ENCODE results near the gene ADGRB2. TPM values are rescaled to one million over a fixed set of nuclear protein-coding genes. Genes with fewer than 3 reads are reported as not detected.
A peak's percentile ranks its signal among the peaks of the same experiment; 100 is the strongest.

ADGRB2 gene
- total RNA-seq, 1 experiment from 2014 or later: 3.4 TPM

DNA sequence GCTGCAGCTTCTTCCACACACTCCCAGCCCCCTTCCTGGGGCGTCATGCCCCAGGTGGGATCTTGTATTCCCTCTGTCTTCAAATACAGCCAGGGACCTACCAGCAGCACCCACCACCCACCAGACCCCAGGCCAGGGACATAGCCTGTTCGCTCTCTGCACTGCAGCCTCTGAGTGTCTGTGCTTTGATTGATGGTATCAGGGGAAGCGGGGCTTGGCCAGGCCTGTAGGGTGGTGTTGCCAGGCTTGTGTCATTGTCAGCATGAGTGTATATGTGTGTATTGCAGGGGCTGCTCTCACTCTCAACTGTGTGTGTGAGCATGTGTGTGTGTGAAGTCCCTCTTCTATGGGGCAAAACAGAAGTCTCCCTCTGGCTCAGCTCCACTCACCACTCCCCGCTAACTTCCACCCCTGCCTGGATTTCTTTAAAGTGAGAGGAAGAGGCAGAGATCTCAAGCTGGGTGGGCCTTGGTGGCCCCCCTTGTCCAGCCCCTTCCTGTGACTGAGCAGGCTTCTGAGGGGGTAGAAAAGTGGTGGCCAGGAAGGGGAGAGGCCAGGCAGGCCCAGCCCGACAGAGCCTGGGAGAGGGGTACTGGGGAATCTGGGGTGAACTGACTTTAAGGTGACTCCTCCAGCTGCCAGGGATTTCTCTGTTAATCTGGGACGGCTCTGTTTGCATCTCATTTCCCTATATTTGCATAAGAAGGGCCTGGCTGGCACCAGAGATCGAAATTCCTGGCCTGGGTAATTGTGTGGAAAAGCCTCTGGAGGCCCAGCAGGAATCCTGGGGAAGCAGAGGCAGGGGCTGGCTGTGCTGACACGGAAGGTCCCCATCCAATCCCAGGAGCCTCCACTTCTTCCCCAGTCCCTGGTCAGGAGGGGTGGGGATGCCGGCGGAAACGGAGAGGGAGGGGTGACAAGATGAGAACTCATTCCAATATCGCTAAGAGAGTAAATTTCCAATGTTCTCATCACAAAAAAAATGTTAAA lies 18.6 kb upstream of the ADGRB2 start:
- DNase-seq (ENCODE audit: low read depth): no peak

DNA sequence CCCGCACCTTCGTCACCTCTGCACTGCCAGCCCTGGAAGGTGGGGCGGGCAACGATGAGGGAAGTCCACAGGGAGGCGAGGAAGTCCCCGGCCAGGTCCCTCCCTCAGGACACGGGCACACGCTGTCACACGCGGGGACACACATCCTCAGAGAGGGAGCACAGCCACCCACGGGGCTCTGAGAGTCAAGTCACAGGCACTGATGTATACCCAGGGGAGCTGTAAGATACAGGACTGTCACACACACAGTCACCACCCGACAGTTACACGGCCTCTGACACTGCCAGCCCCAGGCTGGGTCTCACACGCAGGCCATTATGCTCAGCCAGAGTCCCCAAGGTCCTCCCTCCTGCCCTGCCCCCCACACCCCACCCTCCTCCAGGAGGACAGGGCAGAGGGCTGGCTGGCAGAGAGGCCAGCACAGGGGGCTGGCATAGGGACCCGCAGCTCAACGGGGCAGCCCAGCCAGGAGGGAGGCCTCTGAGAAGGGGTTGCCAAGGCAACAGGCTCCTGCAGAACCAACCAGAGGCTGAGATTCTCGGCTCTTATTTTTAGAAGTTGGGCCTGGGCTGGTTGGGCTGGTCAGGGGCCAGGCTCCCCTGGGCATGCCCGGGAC lies 17.7 kb upstream of the ADGRB2 start:
- DNase-seq (ENCODE audit: low read depth): no peak

DNA sequence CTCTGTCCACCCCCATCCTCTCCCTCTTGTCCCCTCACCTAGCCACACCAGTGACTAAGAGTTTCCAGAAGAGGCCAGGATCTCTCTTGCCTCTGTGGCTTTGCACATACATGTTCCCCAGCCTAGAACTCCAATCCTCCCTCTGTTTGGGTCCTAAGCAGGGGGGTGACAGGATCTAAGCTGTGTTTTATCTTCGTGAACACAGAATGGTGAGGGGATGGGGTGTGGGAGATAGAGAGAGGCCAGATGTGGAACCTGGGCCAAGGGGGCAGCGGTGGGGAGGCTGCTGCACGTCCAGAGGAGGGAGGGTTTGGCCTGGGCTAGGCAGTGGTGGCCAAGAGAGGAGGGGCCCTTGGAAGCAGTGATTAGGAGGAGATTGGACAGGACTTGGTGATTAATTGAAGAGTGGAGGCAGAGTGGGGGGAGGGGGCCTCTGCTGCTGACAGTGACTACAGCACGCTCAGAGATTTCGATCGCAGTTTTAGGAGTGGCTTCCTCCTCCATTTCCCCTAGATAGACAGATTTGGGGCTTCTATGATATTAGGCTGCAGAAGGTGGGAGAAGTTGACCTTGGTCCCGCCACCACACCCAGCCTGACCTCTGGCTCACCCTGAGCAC lies 17.1 kb upstream of the ADGRB2 start:
- no peak for DNase-seq (ENCODE audit: low read depth)

DNA sequence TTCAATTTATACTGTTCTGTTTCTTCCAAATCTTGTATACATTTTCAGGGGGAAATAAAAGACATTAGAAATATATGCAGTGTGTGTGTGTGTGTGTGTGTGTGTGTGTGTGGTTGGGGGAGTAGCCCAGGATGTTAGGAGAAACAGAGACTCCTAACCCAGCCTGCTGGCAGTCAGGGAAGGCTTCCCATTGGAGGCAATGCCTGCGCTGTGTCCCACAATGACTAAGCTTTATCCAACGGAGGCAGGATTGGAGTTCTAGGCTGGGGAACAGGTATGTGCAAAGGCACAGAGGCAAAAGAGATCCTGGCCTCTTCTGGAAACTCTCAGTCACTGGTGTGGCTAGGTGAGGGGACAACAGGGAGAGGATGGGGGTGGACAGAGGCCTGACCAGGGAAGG lies 16.5 kb upstream of the ADGRB2 start:
- DNase-seq (ENCODE audit: low read depth): no peak

DNA sequence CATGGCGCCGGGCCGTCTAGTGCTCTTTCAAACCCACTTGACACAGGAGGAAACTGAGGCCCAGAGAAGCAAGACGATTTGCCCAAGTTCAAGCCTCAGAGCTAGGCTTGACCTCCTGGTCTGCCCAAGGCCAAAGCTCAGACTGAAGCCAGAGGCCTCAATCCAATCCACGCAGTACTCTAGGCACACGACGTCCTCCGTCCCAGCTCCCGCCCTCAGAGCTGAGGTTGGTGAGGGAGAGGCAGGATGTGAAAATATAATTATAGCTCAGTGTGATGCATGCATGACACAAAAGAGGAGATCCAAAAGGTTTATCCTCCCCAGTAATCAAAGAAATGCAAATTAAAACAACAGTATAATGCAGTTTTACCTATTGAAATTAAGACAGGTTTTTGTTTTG lies 15.5 kb upstream of the ADGRB2 start:
- no peak for DNase-seq (ENCODE audit: low read depth)

DNA sequence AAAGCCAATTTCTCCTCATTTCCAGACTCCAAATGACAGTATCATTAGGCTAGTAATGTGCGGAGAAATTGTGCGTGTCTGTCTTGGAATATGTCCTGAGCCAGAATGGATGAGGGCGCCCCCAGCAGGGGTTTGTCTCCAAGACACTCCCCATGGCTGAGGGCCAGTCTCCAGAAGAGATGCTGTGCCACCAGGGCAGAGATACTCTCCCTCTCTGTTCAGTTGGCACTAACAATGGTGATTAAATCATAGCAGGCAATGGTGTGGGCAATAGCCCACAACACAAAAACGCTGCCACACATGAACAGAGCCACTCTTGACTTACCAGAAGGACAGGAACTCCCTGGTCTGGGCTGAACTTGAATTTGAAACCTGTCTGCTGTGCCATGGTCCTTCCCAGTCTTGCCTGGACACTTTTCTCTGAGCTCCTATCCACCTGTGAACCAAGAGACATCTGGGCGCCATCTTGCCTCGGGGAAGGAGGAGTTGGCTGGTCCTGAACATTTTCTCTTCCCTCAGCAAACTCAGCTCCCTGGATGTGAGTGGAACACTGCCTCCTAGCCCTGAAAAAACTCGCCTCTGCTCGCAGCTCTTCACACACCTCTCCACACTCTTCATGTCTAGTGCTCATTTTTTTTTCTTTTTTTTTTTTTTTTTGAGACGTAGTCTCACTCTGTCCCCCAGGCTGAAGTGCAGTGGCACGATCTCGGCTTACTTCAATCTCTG lies 14.8 kb upstream of the ADGRB2 start:
- no peak for DNase-seq (ENCODE audit: low read depth)

DNA sequence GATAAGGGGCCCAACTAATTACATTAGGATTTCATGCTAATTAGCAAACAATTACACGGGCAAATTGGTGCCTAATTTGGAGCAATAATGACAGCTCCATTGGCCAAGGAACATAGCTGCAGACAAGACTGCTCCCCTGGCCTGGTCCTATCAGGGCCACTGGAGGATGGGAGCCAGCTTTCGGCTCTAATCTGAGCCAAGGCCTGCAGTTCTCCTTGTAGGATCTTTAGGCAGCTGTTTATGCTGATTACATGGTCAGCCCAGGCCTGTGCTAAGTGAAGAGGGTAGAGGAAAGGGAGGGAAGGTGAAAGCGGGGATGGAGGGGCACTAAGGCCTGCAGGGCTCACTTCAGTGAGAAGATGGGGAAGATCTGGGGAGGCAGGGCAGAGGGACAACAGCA lies 12.4 kb upstream of the ADGRB2 start:
- DNase-seq (ENCODE audit: low read depth): no peak

DNA sequence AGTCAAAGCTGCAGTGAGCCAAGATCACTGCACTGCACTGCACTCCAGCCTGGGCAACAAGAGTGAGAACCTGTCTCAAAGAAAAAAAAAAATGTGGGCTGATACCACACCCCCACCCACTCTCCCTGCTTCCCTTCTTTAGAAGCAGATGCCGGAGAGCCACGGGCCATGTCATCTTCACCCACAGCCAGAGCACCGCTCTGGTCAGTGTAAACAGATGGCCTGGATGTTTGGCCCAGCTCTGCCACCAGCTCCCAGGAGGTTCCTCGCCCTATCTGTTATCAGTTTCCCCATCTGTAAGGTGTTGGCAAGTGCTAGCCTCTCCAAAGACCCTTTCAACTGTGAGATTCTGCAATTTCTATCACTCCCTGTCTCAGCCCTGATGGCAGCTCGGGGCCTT lies 11.9 kb upstream of the ADGRB2 start:
- DNase-seq (ENCODE audit: low read depth): no peak

DNA sequence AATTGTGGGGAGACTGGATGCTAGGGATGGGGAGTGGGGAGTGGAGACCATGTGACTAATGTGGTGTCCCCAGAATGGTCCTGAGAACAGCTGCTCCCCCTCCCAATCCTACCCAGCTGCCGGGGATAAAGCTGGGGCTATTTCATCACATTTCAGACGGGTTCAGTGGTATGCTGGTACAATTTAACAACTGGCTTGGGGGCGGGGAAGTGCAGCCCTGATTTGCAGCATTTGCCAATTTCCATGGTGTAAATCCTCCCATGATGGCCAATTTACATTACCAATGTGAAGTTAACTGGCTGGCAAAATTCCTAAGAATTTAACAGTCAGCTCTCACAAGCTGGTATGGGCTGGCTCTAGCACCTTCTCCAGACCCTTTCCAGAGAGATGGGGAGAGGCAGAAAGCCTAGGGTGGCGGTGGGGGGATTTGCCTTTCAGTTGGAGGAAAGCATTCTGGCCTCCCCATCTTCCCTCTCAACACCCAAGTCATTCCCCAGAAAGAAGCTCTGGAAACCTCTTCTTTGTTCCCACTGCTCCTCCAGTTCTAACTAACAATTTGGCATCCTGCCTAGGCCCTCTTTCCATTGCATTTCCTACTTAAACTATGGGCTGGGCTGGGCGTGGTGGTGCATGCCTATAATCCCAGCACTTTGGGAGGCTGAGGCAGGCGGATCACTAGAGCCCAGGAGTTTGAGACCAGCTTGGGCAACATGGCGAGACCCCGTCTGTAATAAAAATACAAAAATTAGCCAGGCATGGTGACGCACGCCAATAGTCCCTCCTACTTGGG lies 11.3 kb upstream of the ADGRB2 start:
- DNase-seq (ENCODE audit: low read depth): no peak

DNA sequence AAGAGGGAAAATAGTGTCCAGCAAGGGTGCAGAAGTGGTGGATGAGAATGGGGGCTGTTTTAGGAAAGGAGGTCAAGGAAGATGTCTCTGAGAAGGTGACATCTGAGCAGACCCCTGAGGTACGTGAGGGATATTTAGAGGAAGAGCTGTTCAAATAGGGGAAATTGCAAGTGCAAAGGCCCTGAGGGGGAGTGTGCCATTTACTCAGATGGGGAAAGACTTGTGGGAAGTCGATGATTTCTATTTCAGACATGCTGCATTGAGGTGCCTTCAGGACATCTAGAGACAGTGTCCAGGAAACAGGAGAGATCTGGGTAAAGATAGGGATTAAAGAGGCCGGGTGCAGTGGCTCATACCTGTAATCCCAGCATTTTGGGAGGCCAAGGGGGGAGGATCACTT lies 10.4 kb upstream of the ADGRB2 start:
- no peak for DNase-seq (ENCODE audit: low read depth)

DNA sequence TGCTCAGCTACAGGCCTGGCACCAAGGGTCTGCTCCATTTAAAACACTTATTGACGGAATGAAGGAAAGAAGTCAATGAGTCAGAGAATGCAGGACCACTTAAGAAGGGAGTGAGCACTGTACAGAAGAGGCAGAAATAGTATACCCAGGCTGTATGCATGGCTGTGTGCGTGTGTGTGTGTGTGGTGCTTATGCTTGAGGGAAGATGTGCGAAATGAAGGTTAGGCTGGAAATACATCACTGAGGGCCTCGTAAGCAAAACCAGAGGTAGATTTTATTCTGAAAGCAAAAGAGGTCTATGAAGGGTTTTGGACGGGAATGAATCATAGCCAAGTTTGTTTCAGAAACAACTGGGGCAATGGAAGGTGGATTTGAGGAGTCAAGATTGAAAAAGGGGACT lies 9.7 kb upstream of the ADGRB2 start:
- no peak for DNase-seq (ENCODE audit: low read depth)

DNA sequence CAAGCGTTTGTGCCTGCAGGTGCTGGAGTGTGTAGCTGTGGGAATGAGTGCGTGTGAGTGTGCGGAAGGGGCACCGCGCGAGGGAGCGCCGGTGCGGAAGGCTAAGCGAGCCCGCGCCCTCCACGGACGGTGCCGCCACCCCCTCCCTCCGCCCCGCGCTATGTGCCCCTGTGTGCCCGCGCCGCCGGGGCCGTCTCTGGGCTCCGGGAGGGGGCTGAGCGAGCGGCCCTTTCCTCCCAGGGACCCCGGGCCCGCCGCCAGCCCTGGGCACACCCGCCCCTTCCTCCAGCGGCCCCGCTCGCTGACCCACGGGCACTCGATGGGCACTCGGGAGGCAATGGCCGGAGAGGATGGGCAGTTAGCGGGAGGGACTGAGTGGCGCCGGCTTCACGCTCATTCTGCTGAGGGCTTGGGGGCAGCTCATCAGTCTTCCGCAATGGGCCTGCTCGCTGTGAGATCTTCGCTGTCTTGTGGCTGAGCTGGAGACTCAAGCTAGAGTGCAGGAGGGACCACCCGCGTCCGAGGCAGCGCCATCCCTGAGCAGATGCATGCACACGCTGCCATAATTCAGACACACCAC lies 8.6 kb upstream of the ADGRB2 start:
- DNase-seq (ENCODE audit: low read depth): no peak

DNA sequence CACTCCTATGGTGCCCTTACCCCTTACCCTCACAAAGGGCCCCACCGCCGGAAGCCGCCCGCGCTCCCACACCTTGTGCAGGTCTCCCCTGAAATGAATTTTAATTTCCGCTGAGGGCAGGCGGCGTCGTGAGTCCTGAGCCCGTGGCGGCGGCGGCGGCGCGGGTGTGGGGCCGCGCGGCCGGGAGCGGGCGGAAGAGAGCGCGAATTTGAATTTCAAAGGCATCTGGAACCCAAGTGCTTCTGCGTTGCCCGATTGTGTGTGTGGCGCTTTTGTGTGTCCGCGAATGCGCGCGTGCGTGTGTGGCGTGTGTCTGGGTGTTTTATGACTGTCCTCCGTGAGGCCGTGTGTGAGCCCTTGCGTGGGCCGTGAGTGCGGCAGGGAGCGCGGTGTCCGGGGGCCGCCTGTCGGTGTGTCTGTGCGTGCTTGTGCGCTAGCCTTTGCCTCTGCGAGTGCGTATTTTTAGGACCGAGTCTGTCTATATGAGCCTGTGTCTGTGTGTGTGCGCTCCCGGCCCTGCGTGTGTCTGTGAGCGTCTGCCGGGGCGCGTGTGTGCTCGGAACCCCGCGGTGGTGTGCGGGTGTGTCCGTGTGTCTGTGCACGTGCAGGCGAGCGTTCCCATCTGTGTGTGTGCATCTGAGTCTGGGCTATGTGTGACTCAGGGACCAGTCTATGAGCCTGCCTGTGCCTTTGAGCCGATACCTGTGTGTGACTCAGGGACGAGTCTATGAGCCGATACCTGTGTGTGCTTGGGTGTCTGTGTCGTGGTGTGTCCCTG lies 7.9 kb upstream of the ADGRB2 start:
- no peak for DNase-seq (ENCODE audit: low read depth)

DNA sequence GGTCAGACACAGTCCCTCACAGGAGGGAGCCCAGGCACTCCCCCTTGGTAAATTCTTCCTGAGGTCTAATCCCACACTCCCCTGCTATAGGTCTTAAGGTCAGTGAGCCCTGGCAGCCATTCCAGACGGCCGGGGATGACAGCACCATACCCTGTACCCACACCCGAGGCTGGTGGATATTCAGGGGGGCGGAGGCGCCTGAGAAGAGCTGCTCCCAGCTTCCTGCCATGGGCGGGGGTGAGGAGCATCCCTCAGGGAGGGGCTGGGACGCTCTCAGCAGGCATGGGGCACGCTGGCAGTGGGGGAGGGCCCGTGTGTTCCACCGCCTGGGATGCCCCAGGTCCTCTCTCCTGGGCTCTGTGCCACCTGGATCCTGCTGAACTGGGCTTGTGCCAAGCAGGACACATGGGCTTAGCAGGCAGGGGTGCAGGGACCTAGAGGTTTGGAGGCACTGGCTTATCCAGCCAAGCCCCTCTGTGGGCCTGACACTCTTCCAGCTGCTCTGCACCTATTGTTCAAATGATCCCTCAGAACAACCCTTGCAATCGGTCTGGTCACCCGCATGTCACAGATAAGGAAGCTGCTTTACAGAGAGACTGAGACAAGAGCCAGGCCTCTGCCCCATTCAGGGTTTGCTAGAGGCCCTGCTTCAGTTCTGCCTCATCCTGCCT lies 5.7 kb upstream of the ADGRB2 start:
- DNase-seq (ENCODE audit: low read depth): no peak

DNA sequence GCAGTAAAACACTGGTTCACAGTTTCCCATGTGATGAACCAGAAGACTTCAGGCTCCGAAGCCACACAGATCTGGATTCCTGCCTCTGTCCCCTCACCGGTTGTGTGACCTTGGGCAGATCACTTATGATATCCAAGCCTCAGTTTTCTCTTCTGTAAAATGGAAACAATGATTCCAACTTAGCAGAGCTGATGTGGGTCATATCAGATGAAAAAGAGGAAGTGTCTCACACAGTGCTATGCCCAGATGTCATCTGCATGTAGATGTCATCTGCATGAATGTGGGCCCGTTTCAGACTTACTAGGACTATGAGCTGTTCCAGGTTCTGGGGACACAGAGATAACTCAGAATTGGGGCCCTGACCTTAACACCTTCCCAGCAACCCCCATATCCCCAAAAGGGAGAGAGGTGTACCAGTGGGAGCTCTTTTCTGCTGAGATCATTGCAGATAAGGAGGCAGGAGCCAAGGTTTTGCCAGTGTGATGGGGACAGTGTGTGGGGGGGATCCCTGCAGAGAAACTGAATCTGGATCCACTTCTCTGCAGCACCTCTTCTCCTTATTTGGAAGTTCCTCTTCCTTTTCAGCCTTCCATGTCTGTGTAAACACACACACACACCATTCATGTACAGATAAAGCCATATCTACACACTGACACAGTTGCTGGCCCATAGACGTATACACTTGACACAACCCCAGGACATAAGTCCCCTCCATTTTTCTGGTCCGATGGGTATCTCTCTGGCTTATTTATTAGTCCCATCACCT lies 5.0 kb upstream of the ADGRB2 start:
- no peak for DNase-seq (ENCODE audit: low read depth)

DNA sequence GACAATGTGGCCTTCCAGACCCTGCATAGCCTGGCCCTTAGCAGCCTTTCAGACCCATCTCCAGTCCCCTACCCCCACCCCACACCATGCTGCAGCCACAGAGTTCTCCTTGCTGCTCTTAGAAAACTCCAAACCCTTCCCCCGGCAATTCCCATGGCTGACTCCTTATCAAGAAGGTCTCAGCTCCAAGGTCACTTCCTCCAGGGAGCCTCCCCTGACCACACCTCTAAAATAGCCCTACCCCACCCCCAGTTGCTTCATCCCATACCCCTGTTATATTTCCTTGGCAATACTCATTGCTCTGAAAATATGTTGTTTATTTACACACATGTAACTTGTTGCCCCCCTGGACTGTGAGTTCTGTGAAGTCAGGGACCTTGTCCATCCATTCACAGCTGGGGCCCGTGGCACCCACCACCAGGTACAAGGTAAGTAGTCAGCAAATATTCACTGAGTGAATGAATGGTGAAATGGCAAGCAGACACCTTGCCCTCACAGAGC lies 4.3 kb upstream of the ADGRB2 start:
- no peak for DNase-seq (ENCODE audit: low read depth)

DNA sequence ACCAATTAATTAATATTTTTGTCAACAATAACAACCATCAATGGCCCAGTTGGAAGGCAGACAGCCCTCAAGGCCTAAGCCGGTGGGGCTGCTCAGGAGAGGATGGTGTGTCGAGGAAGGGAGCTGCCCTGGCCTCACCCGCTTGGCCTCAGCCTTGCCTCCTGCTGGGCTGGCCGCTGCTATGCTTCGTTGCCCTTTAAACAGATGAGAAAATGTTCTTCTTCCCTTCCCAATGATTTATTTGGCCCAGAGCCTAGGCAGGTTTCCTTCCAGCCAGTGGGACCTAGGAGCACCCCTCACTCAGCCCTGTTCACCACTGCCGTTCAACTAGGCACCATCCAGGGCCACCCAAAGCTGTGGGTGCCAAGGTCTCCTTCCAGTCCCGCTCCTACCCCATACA lies 3.1 kb upstream of the ADGRB2 start:
- no peak for DNase-seq (ENCODE audit: low read depth)

DNA sequence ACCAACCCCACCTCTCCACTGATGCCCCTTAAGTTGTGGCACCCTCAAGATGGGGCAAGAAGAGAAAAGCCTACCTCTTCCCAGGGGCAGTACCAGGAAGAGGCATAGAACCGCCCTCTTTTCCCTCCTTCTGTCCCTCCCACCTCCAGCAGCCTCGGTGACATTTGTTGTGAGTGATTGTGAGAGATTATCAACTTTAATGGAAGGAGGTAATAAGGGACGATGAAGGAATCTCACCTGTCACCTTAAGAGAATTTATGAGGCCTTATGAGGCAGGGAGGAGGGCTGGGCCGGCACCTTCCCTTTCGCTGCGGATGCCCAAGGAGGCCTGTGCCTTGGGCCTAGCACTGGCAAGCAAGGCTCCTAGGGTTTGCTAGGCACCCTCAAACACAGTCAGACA lies 1.4 kb upstream of the ADGRB2 start:
- DNase-seq (ENCODE audit: low read depth): no peak

DNA sequence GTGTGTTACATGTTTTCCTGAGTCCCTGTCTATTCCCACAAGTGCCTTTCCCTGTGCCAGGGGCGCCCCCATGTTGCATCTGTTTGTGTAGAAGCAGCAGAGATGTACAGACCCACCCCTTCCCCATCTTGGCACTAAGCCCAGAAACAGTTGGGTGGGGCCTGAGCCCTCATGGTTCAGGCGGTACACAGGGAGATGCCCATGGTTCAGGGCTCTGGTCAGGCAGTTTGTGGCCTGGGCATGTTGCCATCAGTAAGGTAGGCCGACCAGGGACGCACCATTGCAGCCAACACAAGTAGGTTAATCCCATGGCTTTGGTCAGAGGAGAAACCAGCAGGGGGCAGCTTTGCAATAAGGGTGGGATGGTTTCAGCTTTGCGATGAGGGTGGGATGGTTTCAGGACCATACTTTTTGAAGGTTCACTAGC lies 914 bp upstream of the ADGRB2 start:
- DNase-seq (ENCODE audit: low read depth): peak; percentile 42

Data from RPMI7951 (cell line).